ENCODE data around the gene AFTPH.

Gene AFTPH

DNA sequence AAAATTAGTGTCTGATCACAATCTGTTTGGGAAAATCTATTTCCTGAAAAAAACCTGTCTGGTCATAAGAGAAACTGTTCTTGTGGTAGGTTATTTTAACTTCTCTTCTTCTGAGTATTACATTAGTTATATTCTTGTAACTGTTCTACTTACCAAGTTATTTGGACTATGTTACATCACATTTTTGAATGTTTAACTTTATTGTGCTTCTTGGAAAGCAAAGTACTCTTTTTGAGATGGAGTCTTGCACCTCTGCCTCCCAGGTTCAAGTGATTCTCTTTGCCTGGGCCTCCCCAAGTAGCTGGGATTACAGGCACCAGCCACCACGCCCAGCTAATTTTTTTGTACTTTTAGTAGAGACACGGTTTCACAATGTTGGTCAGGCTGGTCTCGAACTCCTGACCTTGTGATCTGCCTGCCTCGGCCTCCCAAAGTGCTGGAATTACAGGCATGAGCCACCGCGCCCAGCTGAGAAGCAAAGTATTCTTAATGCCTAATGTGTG is 39.4 kb downstream of the AFTPH start:
- TF ChIP-seq CEBPB (IDR thresholded peaks at IDR 0.05) (no peak), ZBTB7A (IDR thresholded peaks at IDR 0.05; ENCODE audit: low read depth) (no peak), TAF1 (IDR thresholded peaks at IDR 0.05; ENCODE audit: low read depth) (no peak), CREB1 (IDR thresholded peaks at IDR 0.05; ENCODE audit: low read depth) (no peak), TCF12 (IDR thresholded peaks at IDR 0.05; ENCODE audit: low read depth) (no peak), YY1 (IDR thresholded peaks at IDR 0.05; ENCODE audit: low read depth) (no peak), NFIC (IDR thresholded peaks at IDR 0.05) (no peak), FOXM1 (IDR thresholded peaks at IDR 0.05; ENCODE audit: borderline replicate concordance, low read depth) (no peak), RAD21 (IDR thresholded peaks at IDR 0.05; ENCODE audit: low read depth) (no peak), TEAD4 (IDR thresholded peaks at IDR 0.05) (no peak)
- TF ChIP-seq, protein P1, sequence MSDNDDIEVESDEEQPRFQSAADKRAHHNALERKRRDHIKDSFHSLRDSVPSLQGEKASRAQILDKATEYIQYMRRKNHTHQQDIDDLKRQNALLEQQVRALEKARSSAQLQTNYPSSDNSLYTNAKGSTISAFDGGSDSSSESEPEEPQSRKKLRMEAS (IDR thresholded peaks at IDR 0.05) = no peak
- TF ChIP-seq, protein P2, sequence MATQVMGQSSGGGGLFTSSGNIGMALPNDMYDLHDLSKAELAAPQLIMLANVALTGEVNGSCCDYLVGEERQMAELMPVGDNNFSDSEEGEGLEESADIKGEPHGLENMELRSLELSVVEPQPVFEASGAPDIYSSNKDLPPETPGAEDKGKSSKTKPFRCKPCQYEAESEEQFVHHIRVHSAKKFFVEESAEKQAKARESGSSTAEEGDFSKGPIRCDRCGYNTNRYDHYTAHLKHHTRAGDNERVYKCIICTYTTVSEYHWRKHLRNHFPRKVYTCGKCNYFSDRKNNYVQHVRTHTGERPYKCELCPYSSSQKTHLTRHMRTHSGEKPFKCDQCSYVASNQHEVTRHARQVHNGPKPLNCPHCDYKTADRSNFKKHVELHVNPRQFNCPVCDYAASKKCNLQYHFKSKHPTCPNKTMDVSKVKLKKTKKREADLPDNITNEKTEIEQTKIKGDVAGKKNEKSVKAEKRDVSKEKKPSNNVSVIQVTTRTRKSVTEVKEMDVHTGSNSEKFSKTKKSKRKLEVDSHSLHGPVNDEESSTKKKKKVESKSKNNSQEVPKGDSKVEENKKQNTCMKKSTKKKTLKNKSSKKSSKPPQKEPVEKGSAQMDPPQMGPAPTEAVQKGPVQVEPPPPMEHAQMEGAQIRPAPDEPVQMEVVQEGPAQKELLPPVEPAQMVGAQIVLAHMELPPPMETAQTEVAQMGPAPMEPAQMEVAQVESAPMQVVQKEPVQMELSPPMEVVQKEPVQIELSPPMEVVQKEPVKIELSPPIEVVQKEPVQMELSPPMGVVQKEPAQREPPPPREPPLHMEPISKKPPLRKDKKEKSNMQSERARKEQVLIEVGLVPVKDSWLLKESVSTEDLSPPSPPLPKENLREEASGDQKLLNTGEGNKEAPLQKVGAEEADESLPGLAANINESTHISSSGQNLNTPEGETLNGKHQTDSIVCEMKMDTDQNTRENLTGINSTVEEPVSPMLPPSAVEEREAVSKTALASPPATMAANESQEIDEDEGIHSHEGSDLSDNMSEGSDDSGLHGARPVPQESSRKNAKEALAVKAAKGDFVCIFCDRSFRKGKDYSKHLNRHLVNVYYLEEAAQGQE (IDR thresholded peaks at IDR 0.05; ENCODE audit: low read depth) = no peak
- TF ChIP-seq, protein P3, sequence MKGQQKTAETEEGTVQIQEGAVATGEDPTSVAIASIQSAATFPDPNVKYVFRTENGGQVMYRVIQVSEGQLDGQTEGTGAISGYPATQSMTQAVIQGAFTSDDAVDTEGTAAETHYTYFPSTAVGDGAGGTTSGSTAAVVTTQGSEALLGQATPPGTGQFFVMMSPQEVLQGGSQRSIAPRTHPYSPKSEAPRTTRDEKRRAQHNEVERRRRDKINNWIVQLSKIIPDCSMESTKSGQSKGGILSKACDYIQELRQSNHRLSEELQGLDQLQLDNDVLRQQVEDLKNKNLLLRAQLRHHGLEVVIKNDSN (IDR thresholded peaks at IDR 0.05) = no peak

DNA sequence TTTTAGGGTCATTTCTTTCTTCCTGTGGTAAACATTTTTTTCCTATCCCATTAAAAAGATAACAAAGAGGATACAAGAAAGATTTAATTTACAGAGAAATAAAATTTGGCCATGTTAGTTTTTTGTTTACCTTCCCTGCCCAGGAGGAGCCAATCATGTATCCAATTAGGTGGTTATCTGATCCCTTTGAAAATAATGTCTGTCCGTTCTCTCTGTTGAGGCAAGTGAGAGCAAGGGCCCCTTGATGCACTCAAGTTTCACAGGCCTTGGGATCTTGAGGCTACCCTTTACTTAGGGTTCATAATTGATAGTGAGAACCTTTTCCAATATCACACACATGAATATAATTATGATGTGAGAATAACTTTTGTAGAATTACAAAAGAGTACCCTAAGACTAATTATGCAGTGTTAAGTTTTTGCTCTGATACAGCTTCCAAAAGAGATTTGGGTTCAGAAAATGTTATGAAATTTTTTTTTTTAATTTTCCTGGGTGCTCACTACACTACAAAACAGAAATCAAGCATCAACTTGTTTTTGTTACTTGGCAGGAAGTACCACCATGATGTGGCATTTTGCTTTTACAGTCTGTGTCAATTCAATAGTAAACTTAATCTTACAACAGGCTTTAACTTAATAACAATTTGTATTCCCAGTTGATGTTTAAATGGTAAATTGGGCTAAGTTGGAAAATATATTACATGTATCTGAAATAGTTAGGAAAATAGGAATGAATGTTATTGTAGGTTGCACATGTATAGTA is 42.0 kb downstream of the AFTPH start:
- TF ChIP-seq EGR1 (IDR thresholded peaks at IDR 0.05) (no peak), CREB1 (IDR thresholded peaks at IDR 0.05; ENCODE audit: low read depth) (no peak), YY1 (IDR thresholded peaks at IDR 0.05; ENCODE audit: low read depth) (no peak), RAD21 (IDR thresholded peaks at IDR 0.05; ENCODE audit: low read depth) (no peak), TAF1 (IDR thresholded peaks at IDR 0.05; ENCODE audit: low read depth) (no peak), FOXM1 (IDR thresholded peaks at IDR 0.05; ENCODE audit: borderline replicate concordance, low read depth) (no peak), NFIC (IDR thresholded peaks at IDR 0.05) (no peak), CEBPB (IDR thresholded peaks at IDR 0.05) (no peak), TCF12 (IDR thresholded peaks at IDR 0.05; ENCODE audit: low read depth) (no peak), ZBTB7A (IDR thresholded peaks at IDR 0.05; ENCODE audit: low read depth) (no peak), EP300 (IDR thresholded peaks at IDR 0.05; ENCODE audit: borderline replicate concordance) (no peak), TEAD4 (IDR thresholded peaks at IDR 0.05) (no peak)
- TF ChIP-seq, protein P2 (IDR thresholded peaks at IDR 0.05; ENCODE audit: low read depth) = no peak
- TF ChIP-seq, protein P1 (IDR thresholded peaks at IDR 0.05) = no peak
- TF ChIP-seq, protein P3 (IDR thresholded peaks at IDR 0.05) = no peak

DNA sequence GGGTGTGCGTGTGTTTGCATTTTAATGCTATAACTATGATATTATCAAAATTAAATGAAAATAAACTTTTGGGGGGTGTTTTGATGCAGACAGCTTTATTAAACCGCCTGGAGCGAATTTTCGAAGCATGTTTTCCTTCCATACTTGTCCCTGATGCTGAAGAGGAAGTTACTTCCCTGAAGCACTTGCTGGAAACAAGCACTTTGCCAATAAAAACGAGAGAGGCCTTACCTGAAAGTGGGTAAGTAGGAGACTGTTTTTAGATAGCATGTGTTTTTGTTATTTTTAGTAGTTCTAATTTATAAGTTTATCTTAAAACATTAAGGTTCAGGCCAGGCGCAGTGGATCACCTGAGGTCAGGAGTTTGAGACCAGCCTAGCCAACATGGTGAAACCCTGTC is 43.3 kb downstream of the AFTPH start:
- TF ChIP-seq ZBTB7A (IDR thresholded peaks at IDR 0.05; ENCODE audit: low read depth) (no peak), NFIC (IDR thresholded peaks at IDR 0.05) (no peak), FOXM1 (IDR thresholded peaks at IDR 0.05; ENCODE audit: borderline replicate concordance, low read depth) (no peak)

DNA sequence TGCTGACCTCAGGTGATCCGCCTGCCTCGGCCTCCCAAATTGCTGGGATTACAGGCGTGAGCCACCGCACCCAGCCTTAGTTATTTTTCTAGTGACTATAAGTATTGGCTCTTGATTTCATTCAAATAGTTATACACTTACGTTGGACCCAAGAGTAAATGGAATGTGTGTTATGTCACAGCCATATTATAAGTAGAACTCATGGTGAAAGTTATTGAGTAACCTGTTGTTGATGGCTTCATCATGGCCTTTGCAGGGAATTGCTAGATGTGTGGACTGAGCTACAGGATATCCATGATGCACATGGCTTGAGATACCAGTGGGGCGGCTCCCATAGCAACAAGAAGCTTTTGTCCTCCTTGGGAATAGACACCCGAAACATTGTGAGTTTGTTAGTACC is 44.7 kb downstream of the AFTPH start:
- TF ChIP-seq, protein P1 (IDR thresholded peaks at IDR 0.05) = no peak
- TF ChIP-seq CREB1 (IDR thresholded peaks at IDR 0.05; ENCODE audit: low read depth) = no peak
- no peak for TF ChIP-seq ZBTB7A (IDR thresholded peaks at IDR 0.05; ENCODE audit: low read depth)

DNA sequence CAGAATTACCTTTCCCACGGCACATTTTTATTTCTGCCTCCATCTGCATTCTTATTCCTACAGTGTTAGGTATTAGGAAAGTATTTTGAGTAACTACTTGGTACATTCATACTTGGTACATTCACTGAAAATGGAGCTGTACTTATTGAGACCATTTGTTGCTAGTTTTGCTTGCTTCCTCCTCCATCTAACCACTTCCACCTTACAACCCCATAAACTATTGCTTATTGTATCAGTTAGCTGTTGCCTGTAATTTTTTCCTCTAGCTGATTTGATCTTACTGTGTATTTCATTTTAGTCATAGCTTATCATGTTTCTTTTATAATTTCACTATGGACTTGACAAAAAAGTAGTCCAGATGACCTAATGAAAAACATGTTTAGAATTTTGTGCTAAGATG is 50.7 kb downstream of the AFTPH start:
- no peak for TF ChIP-seq FOXM1 (IDR thresholded peaks at IDR 0.05; ENCODE audit: borderline replicate concordance, low read depth)
- TF ChIP-seq, protein P2 (IDR thresholded peaks at IDR 0.05; ENCODE audit: low read depth) = no peak
